Tongue (tissue), 2 donors: ENCODE measurements around the gene LHFPL6. TPM values are rescaled to one million over a fixed set of nuclear protein-coding genes. Genes with fewer than 3 reads are reported as not detected.

Source experiments
- DNase-seq: peaks from one replicate; pipeline ENCODE4 v3.0.0-alpha.2; 2015
- total RNA-seq: library from RNA; depleted of rRNA; stranded (reverse); fragments of >200 nt; gene quantifications from one replicate; pipeline ENCODE4 v1.2.3, GENCODE V29; 2014

Gene LHFPL6
- total RNA-seq, 1 donor from 2014 or later = 65.6 TPM

DNA sequence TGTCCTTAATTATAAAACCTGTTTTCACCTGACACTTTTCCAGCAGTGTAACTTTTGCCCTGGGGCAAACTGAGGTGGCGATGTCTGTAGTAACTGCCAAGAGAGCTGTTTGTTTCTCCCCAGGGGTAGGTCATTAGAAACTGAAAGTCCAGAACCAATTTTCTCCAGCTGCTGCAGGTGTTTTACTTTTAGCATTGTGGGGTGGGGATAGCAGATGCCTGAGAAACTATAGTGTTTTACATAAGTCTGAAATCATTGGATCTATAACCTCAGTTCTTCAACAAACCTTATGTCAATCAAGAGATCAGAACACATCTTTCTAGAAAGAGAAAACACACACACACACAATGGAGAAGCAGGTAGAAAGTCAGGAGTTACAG is 92.7 kb downstream of the LHFPL6 start:
- no peak for DNase-seq

DNA sequence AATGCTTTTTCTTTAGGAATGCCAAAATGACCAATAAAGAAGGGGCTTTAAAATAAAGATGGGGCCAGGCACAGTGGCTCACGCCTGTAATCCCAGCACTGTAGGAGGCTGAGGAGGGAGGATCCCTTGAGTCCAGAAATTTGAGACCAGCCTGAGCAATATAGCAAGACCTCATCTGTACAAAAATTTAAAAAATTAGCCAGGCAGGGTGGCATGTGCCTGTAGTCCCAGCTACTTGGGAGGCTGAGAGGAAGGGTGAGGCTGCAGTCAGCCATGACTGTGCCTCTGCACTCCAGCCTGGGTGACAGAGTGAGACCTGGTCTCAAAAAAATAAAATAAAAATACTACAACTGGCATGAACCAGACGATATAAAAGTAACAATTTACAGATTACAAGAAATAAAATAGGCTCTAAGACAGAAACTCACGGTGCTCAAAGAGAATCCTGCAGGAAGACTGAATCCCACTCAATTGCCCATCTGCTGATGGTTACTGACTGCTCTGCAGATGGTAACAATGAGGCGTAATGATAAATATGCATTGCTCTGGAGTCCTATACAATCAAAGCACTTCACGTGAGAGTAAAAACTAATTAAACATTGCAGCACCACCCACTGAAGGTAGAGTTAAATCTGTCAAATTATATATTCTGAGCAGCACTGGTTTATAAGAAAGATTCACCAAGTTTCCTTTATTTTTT is 93.2 kb downstream of the LHFPL6 start:
- no peak for DNase-seq

DNA sequence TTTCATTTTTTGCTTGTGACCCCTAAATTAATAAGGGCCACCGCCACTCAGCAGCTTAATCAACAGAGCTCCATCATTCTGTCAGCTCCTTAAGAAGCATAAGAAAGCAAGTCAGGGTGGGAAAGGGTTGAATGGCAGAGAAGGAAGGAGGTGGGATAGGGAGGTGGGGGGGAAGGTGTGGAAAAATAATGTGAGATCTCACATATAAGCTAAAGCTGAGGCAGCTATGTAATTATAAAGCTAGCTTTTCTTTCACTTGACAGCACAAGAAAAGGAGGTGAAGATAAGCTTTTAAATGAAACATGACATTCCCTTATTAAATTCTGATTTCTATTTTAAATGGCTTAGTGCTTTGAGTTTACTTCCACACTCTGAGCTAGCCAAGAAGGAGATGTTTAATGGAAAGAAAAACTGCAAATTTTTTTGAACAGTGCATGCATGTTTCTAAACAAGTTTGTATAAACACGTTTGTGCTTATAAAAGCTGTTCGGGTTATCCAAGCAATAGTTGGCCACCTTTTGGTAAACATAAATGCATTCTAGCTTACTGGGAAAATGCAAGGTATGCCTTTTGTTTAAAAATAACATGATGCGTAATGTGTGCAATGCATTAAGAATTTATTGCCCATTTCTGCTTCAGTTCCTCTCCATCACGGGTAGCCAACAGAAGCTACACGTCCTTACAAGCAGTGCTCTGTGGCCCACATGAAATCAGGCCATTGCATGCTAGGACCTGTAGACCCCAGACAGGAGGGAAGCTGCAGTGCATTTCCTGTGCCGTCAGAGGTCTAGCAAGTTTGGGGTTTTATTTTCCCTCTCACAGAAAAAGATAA is 96.2 kb downstream of the LHFPL6 start:
- DNase-seq = peak; percentile 27

DNA sequence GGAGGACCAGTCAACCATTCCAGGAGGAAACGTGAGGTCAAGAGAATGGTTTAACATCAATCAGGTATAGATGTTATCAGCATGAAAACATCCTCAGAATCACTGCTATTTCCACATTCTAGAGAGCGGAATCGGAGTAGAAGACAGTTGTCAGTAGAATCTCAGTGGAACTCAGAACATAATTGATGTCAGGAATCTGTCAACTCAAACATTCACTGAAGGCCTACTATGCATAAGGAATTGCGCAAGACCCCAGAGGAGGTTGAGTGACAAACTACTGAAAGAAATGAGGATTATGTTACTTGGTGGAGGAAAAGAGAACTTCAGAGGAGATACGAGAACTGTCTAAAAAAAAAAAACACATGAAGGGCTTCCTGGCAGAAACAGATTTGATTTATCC is 97.8 kb downstream of the LHFPL6 start:
- no peak for DNase-seq

DNA sequence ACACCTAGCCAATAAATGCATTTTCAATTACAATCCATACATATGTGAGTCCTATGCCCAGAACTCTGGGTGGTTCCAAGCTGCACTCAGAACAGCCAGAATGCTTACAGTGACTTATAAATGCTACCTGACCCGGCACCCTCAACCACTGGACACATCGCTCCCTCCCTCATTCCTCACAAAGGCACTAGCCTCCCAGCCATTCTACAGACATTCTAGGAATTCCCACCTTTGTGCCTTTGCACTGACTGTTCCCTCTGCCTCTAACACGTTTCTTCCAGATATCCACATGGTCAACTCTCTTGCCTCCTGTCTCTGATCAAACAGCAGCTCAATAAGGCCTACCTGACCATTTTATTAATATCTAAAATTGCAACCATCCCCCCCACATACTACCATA is 99.9 kb downstream of the LHFPL6 start:
- no peak for DNase-seq

DNA sequence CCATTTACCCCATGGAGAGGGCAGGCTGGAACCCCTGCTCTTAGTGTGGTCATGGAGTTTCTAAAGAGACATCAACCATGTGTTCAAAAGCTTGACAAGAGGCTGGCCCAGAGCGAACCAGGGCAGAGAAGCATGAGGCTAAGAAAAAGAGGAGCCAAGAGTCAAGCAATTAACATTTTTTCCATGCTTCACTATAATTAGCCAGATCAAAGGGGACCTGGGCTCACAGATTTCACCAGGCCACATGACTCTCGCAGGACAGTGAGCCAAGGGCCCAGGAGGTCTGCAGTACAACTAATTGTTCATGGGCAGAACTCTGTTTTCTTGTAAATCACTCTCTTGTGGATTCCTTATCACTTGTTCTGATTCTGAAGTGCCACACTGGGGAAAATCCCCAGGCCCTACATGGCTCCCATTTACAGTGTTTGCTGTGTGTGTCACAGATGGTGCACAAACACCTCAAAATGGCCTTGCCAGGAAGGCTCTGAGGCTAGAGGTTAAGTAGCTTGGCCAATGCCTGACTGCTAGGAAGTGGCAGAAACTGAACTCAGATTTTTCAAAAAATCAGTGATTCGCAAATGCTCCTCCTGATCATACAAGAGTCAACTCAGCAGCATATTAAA is 101.2 kb downstream of the LHFPL6 start:
- peak; percentile 47 for DNase-seq

DNA sequence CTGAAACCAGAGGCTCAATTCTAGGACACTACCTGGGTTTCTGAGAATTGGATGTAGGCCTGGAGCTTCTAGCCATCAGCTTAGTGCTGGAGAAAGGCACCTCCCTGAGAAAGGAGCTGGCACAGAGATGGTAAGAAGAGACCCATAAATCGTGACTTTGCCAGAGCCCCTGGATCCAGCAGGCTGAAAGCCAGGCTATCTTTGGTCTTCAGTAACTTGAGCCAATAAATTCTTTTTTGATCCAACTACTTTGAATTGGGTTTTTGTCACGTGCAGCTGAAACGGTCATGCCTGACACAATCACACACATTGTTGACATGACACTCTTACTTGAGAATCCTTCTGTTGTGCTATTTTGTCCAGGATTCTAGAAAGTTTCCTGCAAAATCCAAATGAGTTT is 103.4 kb downstream of the LHFPL6 start:
- DNase-seq = peak; percentile 43

DNA sequence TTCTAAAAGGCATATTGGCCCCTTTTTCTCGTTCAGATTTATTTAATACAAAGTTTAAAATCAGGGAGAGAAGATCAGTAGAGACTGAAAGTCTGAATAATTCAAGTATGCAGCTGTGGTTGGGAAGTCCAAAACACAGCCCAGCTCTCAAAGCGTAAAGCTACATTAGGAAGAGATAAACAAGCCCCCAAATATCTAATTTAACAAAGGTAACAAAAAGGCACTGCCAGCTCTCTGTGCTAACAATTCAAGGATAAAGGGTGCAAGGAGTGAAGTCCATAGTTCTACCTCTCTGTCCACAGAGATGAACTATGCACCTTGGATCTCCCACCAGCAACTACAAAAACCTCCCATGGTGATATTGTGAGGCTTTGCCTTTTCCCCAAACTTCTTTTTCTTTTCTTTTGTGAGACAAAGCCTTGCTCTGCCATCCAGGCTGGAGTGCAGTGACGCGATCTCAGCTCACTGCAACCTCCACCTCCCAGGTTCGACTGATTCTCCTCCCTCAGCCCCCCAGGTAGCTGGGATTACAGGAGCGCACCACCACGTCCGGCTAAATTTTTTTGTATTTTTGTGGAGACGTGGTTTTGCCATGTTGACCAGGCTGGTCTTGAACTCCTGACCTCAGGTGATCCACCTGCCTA is 104.4 kb downstream of the LHFPL6 start:
- DNase-seq = no peak

DNA sequence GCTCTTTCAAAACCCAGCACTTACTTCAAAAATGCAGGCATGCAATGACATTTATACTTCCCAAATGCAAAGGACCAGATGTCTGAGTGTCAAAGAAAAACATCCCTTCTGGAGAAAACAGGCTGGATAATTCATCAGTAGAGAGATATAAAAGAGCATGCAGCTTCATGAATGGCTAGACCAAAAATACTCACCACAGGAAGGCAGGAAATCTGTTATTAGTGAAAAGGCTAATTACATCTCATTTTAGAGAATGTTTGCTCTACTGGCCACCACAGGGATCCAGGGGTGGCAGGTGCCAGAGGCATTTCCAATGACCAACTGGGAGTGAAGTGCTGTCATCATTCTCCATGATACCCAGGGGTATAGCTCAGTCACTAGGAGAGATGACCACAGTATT is 106.5 kb downstream of the LHFPL6 start:
- DNase-seq = no peak

DNA sequence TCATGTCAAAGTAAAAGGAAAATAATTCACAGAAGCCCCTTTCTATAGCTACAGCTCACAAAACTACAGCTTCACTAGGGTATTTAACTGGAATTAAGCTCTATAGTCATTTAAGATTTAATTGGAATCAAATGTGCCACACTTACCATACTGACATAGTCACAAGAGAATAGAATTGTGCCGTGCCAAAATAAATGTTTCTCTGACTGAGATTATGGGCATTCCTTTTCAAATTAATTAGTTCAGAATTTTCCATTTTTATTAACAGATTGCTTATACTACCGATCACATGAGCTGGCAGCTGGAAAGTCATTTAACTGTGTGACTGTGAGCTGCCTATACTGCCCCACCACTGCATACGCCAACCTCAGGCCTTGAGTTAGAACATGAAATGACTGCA is 108.4 kb downstream of the LHFPL6 start:
- no peak for DNase-seq

DNA sequence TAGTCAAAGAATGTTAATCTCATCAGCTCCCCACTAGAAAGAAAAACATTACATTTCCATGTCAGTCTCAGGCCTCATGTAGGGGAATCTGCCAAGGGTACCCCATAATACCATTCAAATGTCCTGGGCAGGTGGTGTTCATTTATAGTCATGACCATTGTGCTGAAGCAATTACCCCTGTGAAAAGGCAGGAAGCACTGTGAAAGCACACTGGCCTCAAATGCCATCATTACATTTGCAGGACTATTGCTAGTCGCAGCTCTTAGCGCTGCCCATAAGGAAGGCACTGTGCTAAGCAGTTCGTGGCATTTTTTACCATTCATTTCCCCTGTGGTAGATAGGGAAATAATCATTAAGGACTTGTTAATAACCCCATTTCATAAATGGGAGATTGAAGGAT is 109.0 kb downstream of the LHFPL6 start:
- no peak for DNase-seq

DNA sequence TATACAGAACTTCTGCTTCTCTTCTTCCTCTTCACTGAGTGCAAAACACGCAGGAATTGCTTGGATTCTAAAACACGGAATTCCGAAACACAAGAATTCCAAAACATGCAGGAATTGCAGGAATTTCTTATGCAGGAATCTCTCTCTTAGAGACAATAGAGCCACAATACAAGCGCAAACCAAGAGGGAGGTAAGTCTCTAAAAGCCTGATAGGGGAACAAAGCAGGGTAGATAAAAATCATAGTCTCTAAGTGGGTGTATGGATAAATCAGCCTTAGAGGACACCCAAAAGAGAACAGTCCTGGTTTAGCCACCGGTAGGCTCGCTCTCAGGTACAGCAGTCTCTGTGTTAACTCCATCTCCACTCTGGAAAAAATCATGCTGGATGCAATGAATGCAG is 112.9 kb downstream of the LHFPL6 start:
- DNase-seq = no peak

DNA sequence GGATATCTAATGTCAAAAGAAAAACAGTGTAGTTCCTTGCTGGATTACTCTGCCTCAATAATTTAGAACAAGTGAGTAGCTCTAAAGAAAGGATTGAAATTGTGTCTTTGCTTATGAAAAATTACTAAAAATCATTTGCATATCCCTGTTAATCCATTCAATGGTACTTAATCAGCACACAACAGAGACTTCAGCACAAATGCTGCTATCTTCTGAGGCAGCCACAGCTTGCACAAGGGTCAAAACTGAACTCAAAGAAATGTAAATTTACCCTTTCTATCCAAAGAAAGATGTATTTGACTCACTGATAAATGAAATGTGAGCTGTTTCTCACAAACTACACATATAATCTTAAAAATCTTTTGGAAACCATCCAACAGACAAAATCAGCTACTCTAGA is 116.2 kb downstream of the LHFPL6 start:
- DNase-seq = no peak

DNA sequence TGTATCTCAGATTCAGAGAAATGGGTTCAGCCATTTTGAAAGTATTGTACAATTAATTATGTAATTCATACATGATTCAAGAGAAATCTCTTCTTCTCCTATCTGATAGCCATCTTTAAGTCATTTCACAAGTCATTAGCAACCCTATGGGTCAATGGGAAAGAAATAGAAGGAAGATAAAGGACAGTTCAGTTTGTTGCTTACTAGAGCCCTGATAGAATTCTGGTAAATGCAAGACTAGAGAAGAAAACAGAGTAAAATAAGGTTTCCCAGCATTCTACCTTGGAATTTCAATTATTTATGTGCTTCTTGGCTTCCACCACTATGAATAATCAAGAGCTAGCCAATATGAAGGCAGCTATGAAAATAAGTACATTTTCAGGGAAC is 117.7 kb downstream of the LHFPL6 start:
- no peak for DNase-seq

DNA sequence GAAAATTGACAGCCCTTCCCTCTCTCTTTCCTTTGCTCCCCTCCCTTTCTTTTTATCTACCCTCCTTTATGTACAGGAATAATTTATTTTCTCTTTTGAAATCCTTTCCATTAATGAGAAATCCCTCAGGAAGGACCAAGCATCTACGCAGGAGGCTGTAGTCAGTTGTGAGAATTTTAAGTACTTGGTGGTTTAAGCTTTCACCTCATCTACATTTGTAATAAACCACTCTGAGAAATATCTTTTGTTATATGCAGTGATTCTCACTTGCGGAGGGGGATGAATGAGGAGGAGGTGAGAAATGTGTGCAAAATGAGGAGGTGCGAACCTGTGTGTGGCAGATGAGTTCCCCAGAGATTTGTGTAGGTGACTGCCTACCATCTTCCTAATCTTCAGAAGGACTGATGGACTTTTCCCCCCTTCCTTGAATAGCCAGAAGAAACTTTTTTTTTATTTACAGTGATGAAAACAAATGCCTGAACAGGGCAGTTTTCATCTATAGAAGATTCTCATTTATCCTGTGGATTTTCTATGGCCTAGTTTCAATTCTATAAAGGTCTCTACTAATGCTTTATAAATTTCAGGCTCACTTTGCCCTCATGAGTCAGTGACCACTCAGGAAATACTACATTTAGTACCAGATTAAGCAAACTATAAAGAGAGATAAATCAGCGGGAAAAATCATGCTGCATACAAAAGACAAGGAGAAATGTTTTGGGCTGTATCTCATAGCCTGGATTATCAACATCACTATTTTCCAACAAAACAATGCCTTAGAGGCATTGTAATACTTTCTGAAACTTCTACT is 118.3 kb downstream of the LHFPL6 start:
- DNase-seq = no peak

DNA sequence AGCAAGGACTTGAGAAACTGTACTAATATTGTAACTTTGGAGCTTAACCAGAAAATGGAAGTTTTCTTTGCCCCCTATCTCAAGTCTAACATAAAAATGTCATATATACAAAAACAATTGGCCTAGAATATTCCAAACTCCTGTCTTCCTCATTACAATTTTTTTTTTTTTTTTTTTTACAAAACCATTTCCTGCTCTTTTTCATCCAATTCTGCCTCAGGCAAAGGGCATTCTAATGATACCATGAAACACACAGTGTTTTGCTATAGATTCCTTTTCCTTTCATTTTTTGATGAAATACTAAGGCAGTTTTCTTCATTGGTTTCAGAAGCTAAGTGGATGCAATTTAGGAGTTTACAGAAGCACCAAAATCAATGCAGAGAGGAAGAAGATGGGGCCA is 119.7 kb downstream of the LHFPL6 start:
- no peak for DNase-seq

DNA sequence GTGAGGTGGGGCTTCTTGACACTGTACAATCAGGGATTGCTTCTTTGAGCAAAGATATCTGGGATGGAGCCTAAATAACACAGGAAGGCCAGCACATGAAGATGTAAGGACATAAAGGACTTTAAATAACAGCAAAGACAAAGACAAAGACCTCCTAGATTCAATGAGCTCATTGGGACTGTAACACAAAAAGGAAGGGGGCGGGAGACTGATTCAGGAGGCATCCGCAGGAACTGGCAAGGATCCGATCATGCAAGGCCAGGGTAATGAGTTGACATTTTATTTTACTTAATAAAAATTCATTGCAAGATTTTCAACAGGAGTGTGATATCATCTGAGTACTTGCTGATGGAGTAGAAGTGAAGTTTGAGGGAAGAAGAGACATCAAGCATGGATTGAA is 121.5 kb downstream of the LHFPL6 start:
- DNase-seq = no peak

DNA sequence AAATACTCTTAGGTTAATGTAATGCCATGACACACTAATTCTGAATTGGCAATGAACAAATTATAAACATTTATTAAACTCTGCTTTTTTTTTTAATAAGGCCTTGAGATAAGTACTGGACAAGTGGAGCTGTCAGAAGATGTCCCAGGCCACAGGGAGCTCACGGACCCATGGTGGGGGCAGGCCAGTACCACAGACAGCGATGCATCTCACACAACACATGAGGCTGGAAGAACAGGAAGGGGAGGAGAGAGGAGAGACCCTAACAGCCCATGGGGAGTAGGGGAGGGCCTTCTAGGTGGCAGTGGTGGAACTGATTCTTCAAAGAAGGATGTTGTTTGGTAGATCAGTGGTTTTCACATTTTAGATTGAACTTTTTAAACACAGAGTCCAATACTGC is 128.4 kb downstream of the LHFPL6 start:
- no peak for DNase-seq

DNA sequence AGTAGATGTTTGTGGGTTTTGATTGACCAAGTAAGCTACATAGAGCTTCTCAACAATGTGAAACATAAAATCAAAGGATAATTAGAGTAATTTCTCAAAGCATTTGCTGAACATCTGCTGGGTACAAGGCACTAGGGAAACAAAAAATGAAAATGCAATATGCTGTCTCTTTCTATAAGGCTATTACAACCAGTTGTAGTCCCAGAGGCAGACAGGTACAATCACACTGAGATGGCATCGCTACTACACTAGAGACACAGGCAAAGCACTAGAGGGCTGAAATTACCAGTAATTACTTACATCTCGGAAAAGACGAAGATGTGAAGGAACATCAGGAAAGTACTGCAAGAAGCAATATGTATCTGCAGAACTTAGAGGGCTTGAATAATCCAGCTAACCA is 133.3 kb downstream of the LHFPL6 start:
- no peak for DNase-seq

DNA sequence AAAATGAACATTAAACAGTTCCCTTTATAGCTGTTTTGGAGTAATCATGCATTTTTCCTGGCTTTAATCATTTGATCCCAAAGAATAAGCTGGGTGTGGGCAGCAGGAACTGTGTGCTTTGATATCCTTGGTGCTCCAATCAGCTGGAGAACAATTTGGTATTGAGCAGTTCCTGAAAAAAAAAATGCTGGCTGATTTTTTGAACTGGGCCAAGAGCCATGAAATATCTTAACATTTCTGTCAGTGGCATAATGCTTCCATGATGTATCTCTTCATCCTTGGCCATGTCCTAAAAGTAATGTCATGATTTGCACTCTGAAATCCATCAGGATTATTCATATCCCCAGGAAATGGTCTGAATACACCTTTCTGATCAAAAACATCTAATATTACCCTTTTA is 134.7 kb downstream of the LHFPL6 start:
- no peak for DNase-seq

DNA sequence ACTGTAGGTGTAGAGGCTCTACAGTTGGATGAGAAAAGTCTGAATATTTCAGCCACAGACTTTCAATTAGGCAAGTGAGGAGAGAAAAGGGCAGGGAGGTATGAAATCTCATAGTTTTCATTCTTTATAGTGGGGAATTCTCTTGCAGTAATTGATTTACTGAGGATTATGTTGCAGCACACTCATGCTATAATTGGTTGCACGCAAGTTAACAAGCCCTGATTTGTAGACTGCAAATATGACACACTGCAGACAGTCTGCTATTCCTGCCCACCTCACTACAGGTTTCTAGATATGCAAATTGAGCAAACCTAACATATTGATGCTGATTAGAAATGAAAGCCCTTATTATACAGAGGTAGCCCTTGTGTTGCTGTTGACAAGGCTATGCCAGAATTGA is 139.4 kb downstream of the LHFPL6 start:
- DNase-seq = no peak

DNA sequence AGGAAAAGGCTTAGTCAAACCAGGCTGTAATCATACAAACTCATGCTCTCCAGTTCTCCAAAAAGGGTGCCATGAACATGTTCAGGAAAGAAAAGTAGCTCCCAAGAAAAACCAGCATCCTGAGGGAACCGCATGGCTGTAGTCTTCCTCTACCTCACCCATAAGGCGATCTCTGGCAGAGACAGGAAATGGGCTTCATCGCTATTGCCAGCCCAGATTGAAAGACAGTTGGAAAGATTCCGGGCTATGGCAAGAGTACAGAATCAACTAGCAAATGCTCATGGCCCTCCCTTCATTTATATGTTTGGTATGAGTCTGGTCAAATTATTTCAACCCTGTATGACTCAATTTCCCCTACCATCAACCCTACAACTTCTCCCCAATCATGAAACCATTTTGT is 140.1 kb downstream of the LHFPL6 start:
- no peak for DNase-seq
